Gastrocnemius medialis (tissue), 4 donors: ENCODE results near the gene APBB2.

Source experiments
- CTCF ChIP-seq, 5 experiments: fragments of 450-650 bp in 3 of 5; fragments of 200-600 bp in 2 of 5; sonication (generic) in 2 of 5; IDR thresholded peaks in 4 of 5; conservative IDR thresholded peaks in 1 of 5; 1 replicate in 4 of 5; 2 replicates in 1 of 5; pipeline ENCODE4 v1.5.1; 2016 to 2019; ENCODE audit warnings: antibody characterized with exemption in 5 of 5, mild to moderate bottlenecking in 3 of 5, moderate library complexity in 3 of 5
- POLR2A ChIP-seq, 2 donors: fragments of 450-650 bp; IDR thresholded peaks; one replicate each; pipeline ENCODE4 v1.6.1; 2017; ENCODE audit warnings: antibody characterized with exemption in 2 of 2, mild to moderate bottlenecking in 2 of 2, moderate library complexity in 2 of 2

GRCh38 chr4:41122775-41123174, 91.6 kb downstream of the APBB2 start:
- no peak for TF ChIP-seq CTCF (IDR thresholded peaks at IDR 0.05 in 4 of 5, conservative IDR thresholded peaks at IDR 0.05 in 1 of 5)
- no peak for TF ChIP-seq POLR2A (IDR thresholded peaks at IDR 0.05)
